Keratinocyte (primary cell): ENCODE results near the gene FLAD1.

ENCODE experiments used
- CTCF ChIP-seq, 3 experiments: IDR thresholded peaks in 1 of 3; conservative IDR thresholded peaks in 1 of 3; optimal IDR thresholded peaks in 1 of 3; 2 replicates in 2 of 3; 3 replicates in 1 of 3; pipeline versions ENCODE3 to v1.5.1; 2011; ENCODE audit warnings: low read length in 3 of 3, mild to moderate bottlenecking in 3 of 3, moderate library complexity in 2 of 3, control low read depth in 1 of 3, inconsistent platforms in 1 of 3; ENCODE audit not compliant: insufficient read depth in 2 of 3; ENCODE audit errors: extremely low read depth in 1 of 3
- EZH2 ChIP-seq: IDR thresholded peaks from one replicate; pipeline ENCODE4 v1.6.1; 2012; ENCODE audit warnings: inconsistent platforms, mild to moderate bottlenecking, low read length, moderate library complexity

GRCh38 chr1:154992721-154993571, 9.8 kb downstream of the FLAD1 start:
- TF ChIP-seq CTCF (optimal IDR thresholded peaks at IDR 0.05 in 1 of 3, IDR thresholded peaks at IDR 0.05 in 1 of 3, conservative IDR thresholded peaks at IDR 0.05 in 1 of 3; ENCODE audit: extremely low read depth in 1 of 3, insufficient read depth in 2 of 3, low read length in 3 of 3), result peak in 2 of 3 experiments; percentile 7 to 33
- TF ChIP-seq EZH2, result no peak
